Right renal cortex interstitium (tissue), 3 donors: ENCODE data around the gene KSR2. TPM values are rescaled to one million over a fixed set of nuclear protein-coding genes. Genes with fewer than 3 reads are reported as not detected.

Source experiments
- DNase-seq, 3 donors: peaks; one replicate each; pipeline ENCODE4 v3.0.0-alpha.2; 2013; ENCODE audit warnings: low read depth in 3 of 3, low spot score in 2 of 3
- polyA plus RNA-seq, 3 donors: library from polyadenylated mRNA; unstranded; fragments of 120-200 nt; gene quantifications; one replicate each; pipeline ENCODE4 v1.2.1, GENCODE V29; 2013; ENCODE audit not compliant: insufficient read length in 3 of 3

The KSR2 gene
- polyA plus RNA-seq, 3 donors: 0.75 to 0.89 (median 0.89) TPM

- DNase-seq: no peak
Observed at GRCh38 chr12:117437516-117438255, 531.1 kb downstream of the KSR2 start.

- no peak for DNase-seq
Observed at GRCh38 chr12:117433878-117434277, 534.9 kb downstream of the KSR2 start.

GRCh38 chr12:117430246-117430645, 538.5 kb downstream of the KSR2 start:
- no peak for DNase-seq

- no peak for DNase-seq
Observed at GRCh38 chr12:117427211-117427610, 541.6 kb downstream of the KSR2 start.

GRCh38 chr12:117421987-117422386, 546.8 kb downstream of the KSR2 start:
- DNase-seq: no peak

GRCh38 chr12:117421068-117421752, 547.6 kb downstream of the KSR2 start:
- DNase-seq: no peak

GRCh38 chr12:117417004-117417403, 551.8 kb downstream of the KSR2 start:
- no peak for DNase-seq

- no peak for DNase-seq
Observed at GRCh38 chr12:117412465-117413188, 556.2 kb downstream of the KSR2 start.

GRCh38 chr12:117409286-117409685, 559.5 kb downstream of the KSR2 start:
- no peak for DNase-seq

- DNase-seq: peak; percentile 14 to 44 (median 36)
Observed at GRCh38 chr12:117408161-117408791, 560.5 kb downstream of the KSR2 start.

GRCh38 chr12:117404940-117405339, 563.9 kb downstream of the KSR2 start:
- no peak for DNase-seq

GRCh38 chr12:117404203-117404853, 564.5 kb downstream of the KSR2 start:
- no peak for DNase-seq

GRCh38 chr12:117403586-117404139, 565.1 kb downstream of the KSR2 start:
- no peak for DNase-seq

Other genes with a start within 250 kb of the KSR2 start
- gene RFC5, start 47.7 kb upstream of the KSR2 start, polyA plus RNA-seq: 10 to 100 TPM; 33.9 to 35.3 (median 33.9) TPM
- gene WSB2, start 92.2 kb upstream of the KSR2 start, polyA plus RNA-seq: 10 to 100 TPM; 52.1 to 53.2 (median 52.8) TPM
- gene VSIG10, start 135.0 kb upstream of the KSR2 start, polyA plus RNA-seq: 10 to 100 TPM; 20.5 to 24.8 (median 24.6) TPM
- gene PEBP1, start 167.1 kb upstream of the KSR2 start, polyA plus RNA-seq: 100 to 1,000 TPM; 315 to 320 (median 318) TPM